OCI-LY7 (cell line): ENCODE results near the gene KRTAP5-4. TPM values are rescaled to one million over a fixed set of nuclear protein-coding genes. Genes with fewer than 3 reads are reported as not detected.

ENCODE experiments used
- BruUV-seq: library from RNA; stranded (reverse); fragments of 400-500 nt; replicated peaks from 2 replicates; lab custom pipeline; 2021; lab: Mats Ljungman, UMichigan
- CTCF ChIA-PET: fragments of 300-600 bp; sonication (Branson Sonifier 250); formaldehyde crosslinking; loops from one replicate; lab custom pipeline; 2022; ENCODE audit warnings: antibody characterized with exemption; ENCODE audit not compliant: unreplicated experiment; lab: Charles Lee
- POLR2A ChIA-PET: fragments of 300-600 bp; sonication (Branson Sonifier 250); formaldehyde crosslinking; loops from one replicate; lab custom pipeline; 2022; ENCODE audit warnings: antibody characterized with exemption; lab: Charles Lee
- DNase-seq: peaks from one replicate; pipeline ENCODE4 v3.0.0-alpha.2; 2015; ENCODE audit warnings: low spot score
- H2AFZ ChIP-seq: fragments of 200-600 bp; sonication (generic), shearing (Covaris generic); 2 replicates; pipeline ENCODE4 v1.6.1; 2014; ENCODE audit warnings: mild to moderate bottlenecking, antibody characterized with exemption, low read length, moderate library complexity
- H3K27ac ChIP-seq: fragments of 200-600 bp; sonication (generic); 2 replicates; pipeline ENCODE4 v1.5.1; 2014; ENCODE audit warnings: mixed run types, low read depth, mild to moderate bottlenecking, moderate library complexity, low read length, inconsistent platforms; ENCODE audit not compliant: poor library complexity, severe bottlenecking
- H3K36me3 ChIP-seq: fragments of 200-600 bp; sonication (generic); 2 replicates; pipeline ENCODE4 v1.6.1; 2014; ENCODE audit warnings: mild to moderate bottlenecking, antibody characterized with exemption, low read length, moderate library complexity, mixed read lengths; ENCODE audit not compliant: insufficient read depth
- H3K4me1 ChIP-seq: fragments of 200-600 bp; sonication (generic); 2 replicates; pipeline ENCODE4 v1.5.1; 2014; ENCODE audit warnings: mild to moderate bottlenecking, low read length; ENCODE audit not compliant: insufficient read depth, poor library complexity, severe bottlenecking
- H3K4me2 ChIP-seq: fragments of 200-600 bp; sonication (generic); 2 replicates; pipeline ENCODE4 v1.6.1; 2014; ENCODE audit warnings: mild to moderate bottlenecking, low read length
- H3K4me3 ChIP-seq: fragments of 200-600 bp; sonication (generic); 2 replicates; pipeline ENCODE4 v1.5.1; 2014; ENCODE audit warnings: mild to moderate bottlenecking, low read depth, low read length; ENCODE audit not compliant: poor library complexity, severe bottlenecking
- H3K79me2 ChIP-seq: fragments of 200-600 bp; sonication (generic); 2 replicates; pipeline ENCODE4 v1.6.1; 2016; ENCODE audit warnings: low read depth, mild to moderate bottlenecking, low read length, moderate library complexity, mixed read lengths; ENCODE audit not compliant: insufficient read depth
- H3K9me2 ChIP-seq: fragments of 200-600 bp; sonication (generic); 2 replicates; pipeline ENCODE4 v1.6.1; 2016; ENCODE audit warnings: mild to moderate bottlenecking, low read length, mixed read lengths; ENCODE audit not compliant: insufficient read depth
- H3K9me3 ChIP-seq: fragments of 200-600 bp; sonication (generic); 2 replicates; pipeline ENCODE4 v1.6.1; 2014; ENCODE audit warnings: mild to moderate bottlenecking, mixed run types, low read length, mixed read lengths
- H4K20me1 ChIP-seq: fragments of 200-600 bp; sonication (generic); 2 replicates; pipeline ENCODE4 v1.6.1; 2014; ENCODE audit warnings: mild to moderate bottlenecking, antibody characterized with exemption, low read length, moderate library complexity, mixed read lengths; ENCODE audit not compliant: insufficient read depth
- EZH2phosphoT487 ChIP-seq: fragments of 200-600 bp; sonication (generic); IDR thresholded peaks from 2 replicates; pipeline ENCODE4 v1.6.1; 2018; ENCODE audit warnings: low read depth, borderline replicate concordance, mild to moderate bottlenecking, mixed run types, antibody characterized with exemption, low read length, moderate library complexity, mixed read lengths
- intact Hi-C: fragments of 100-400 bp; cut with micrococcal nuclease; formaldehyde crosslinking; loops from one replicate; pipeline ENCODE4 v1.10.0; 2022; ENCODE audit not compliant: unreplicated experiment
- total RNA-seq, 2 experiments: library from RNA; depleted of rRNA in 1 of 2; stranded (reverse); fragments of >200 nt in 1 of 2; shearing (Covaris generic) in 1 of 2; gene quantifications; 2 replicates each; pipeline ENCODE4 v1.2.3, GENCODE V29; 2014 to 2022
- TF ChIP-seq, protein P1 (sequence below): fragments of 200-600 bp; sonication (generic); conservative IDR thresholded peaks from 2 replicates; pipeline ENCODE4 v1.5.1; 2014; ENCODE audit warnings: mild to moderate bottlenecking, antibody characterized with exemption, low read length, moderate library complexity, mixed read lengths

Gene KRTAP5-4
- total RNA-seq, 2 experiments from 2014 or later, result not detected

DNA sequence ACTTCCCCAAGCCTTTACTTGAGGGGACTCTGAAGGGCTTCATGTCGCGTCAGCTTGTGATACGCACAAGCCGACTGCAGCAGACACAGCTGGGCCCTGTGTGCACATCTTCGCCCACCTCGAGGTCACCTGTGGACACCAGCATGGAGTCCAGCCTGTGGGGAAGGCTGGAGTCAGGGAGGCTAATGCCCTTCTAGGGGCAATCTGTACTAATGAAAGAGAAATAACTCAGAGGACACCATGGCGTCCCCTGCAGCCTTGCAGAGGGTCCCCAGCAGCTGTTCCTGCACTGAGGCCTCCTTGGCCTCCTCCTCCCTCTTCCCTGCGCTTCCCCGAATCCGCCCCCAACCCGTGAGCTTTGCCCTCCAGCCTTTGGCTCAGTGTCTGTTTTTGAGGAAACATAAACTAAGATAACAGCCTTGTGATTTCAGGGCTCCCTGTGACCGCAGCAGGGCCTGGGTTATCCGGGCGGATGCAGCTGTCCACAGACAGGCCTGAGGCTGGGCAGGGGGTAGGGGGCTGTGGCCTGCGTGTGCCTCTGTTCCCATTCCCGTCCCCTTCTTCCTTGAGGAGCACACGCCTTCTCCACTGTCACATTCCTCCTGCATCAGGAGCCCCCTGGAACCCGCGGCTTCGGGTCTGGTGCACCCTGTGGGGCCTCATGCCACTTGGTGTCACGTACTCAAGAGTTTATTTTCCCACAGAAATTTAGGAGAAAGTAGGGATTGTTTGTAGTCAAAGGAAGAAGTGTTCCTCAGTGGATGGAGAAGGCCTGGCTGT, 32.6 kb upstream of the KRTAP5-4 start:
- no peak for TF ChIP-seq EZH2phosphoT487
- TF ChIP-seq, protein P1, sequence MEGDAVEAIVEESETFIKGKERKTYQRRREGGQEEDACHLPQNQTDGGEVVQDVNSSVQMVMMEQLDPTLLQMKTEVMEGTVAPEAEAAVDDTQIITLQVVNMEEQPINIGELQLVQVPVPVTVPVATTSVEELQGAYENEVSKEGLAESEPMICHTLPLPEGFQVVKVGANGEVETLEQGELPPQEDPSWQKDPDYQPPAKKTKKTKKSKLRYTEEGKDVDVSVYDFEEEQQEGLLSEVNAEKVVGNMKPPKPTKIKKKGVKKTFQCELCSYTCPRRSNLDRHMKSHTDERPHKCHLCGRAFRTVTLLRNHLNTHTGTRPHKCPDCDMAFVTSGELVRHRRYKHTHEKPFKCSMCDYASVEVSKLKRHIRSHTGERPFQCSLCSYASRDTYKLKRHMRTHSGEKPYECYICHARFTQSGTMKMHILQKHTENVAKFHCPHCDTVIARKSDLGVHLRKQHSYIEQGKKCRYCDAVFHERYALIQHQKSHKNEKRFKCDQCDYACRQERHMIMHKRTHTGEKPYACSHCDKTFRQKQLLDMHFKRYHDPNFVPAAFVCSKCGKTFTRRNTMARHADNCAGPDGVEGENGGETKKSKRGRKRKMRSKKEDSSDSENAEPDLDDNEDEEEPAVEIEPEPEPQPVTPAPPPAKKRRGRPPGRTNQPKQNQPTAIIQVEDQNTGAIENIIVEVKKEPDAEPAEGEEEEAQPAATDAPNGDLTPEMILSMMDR, result no peak
- Histone ChIP-seq H3K4me3 (no peak overlapping the region), H3K9me3 (no peaks in the 10 kb centered on the region), H2AFZ (no peak overlapping the region), H3K36me3 (no peaks in the 10 kb centered on the region), H3K9me2 (no peaks in the 10 kb centered on the region), H3K79me2 (no peaks in the 10 kb centered on the region), H3K4me2 (no peak overlapping the region), H3K4me1 (no peaks in the 10 kb centered on the region), H4K20me1 (no peaks in the 10 kb centered on the region), H3K27ac (no peak overlapping the region)
- intact Hi-C loops, result loop anchor here (5.0 to 10.0 kb wide), 2 partner anchors 38 to 500 kb away; no protein-coding TSS in a partner anchor
- ChIA-PET POLR2A (no interaction called here), CTCF (no interaction called here)
- BruUV-seq, result no TSS peak
- no peak for DNase-seq

DNA sequence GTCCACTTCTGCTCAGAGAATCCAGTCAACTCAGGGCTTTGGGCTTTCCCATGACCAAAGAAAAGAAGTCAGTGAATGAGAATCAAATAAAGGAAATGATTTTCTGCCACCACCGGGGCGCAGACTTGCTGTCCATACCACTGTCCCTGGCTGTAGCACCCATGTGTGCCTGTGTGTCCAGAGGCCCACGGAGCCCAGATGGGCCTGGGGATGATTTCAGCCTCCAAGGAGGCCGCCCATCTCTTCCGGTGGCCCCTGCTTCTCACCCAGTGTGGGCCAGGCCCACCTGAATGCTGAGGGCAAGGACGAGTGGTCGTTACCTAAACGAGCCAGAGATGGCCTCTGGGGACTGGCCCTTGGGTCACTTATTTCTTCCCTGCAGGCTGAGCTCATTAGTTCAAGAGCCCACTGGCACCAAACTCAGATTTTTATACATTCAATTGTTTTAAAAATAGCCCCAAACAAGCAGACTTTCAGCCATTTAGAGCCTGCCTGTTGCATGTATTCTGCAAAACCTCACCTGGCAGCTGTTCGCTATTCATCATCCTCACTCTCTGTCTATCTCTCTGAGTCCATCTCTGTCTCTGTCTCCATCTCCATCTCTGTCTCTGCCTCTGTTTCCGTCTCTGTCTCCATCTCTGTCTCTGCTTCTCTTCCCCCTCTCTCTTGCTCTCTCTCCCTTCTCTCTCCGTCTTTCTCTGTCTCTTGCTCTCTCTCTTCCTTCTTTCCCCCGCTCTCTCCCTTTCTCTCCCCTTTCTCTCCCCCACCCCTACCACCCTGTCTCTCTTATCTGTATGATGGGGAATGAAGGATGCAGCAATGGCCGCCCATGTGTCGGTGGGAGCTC, 31.8 kb upstream of the KRTAP5-4 start:
- H3K4me2 ChIP-seq, result no peak overlapping the region
- H2AFZ ChIP-seq, result no peak overlapping the region
- no TSS peak for BruUV-seq
- no peaks in the 10 kb centered on the region for H3K9me2 ChIP-seq
- intact Hi-C loops, result loop anchor here (5.0 to 10.0 kb wide), 2 partner anchors 39 to 501 kb away; no protein-coding TSS in a partner anchor
- no peak overlapping the region for H3K4me3 ChIP-seq
- H3K79me2 ChIP-seq, result no peaks in the 10 kb centered on the region
- TF ChIP-seq, protein P1, result no peak
- no peak for TF ChIP-seq EZH2phosphoT487
- H3K4me1 ChIP-seq, result no peaks in the 10 kb centered on the region
- H3K36me3 ChIP-seq, result no peaks in the 10 kb centered on the region
- no peak for DNase-seq
- no peaks in the 10 kb centered on the region for H4K20me1 ChIP-seq
- no peak overlapping the region for H3K27ac ChIP-seq
- ChIA-PET POLR2A (no interaction called here), CTCF (no interaction called here)
- no peaks in the 10 kb centered on the region for H3K9me3 ChIP-seq
